ENCODE data around the gene YTHDF1. TPM values are rescaled to one million over a fixed set of nuclear protein-coding genes. Genes with fewer than 3 reads are reported as not detected.
A peak's percentile ranks its signal among the peaks of the same experiment; 100 is the strongest.

YTHDF1 gene
- total RNA-seq, 2 donors from 2014 or later = 64.9 to 73.2 TPM

DNA sequence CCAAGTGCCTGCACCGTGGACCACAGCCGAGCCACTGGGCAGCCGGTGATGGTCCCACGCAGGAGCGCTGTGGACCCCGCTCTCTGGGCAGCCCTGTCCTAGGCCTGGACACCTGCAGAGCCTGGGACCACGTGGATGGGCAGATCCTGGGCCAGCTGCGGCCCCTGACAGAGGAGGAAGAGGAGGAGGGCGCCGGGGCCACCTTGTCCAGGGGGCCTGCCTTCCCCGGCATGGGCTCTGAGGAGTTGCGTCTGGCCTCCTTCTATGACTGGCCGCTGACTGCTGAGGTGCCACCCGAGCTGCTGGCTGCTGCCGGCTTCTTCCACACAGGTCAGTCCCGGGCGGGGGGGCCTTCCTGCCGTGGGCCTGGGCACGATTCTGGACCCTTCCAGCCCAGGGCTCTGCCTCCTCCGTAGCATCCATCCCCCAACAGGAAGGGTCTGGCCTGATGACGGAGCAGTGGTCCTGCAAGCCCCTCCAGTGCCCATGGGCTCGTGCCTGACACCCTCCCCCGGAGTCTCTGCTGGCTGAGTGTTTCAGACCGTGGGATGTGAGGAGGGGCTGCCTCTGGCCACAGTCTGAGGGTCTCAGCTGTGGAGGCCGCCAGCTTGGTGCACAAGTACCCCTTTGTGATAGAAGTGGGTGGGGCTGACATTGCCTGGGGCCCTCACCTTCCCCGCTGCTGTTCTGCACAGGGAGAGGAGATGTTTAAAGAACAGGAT is 20.3 kb upstream of the YTHDF1 start:
- Histone ChIP-seq H3K27me3 (ENCODE audit: control insufficient read depth, insufficient read depth, low read length, poor library complexity, severe bottlenecking) (no peaks in the 10 kb centered on the region), H3K4me3 (ENCODE audit: low read length) (no peak overlapping the region), H3K9me3 (ENCODE audit: control insufficient read depth, low read length) (no peaks in the 10 kb centered on the region), H3K9ac (ENCODE audit: extremely low read depth, low read length, poor library complexity, severe bottlenecking) (no peak overlapping the region), H3K4me1 (ENCODE audit: control insufficient read depth, insufficient read depth, low read length) (no peaks in the 10 kb centered on the region), H3K27ac (ENCODE audit: low read depth, low read length) (peak overlapping the region; percentile 68), H3K36me3 (ENCODE audit: control insufficient read depth, insufficient read depth, low read length) (no peaks in the 10 kb centered on the region)
- Mint-ChIP-seq H3K27ac (no peak overlapping the region), H3K36me3 (ENCODE audit: low read depth) (no peaks in the 10 kb centered on the region), H3K4me3 (no peak overlapping the region), H3K9me3 (no peaks in the 10 kb centered on the region), H3K4me1 (peaks cover 2% of the 10 kb centered on the region), H3K27me3 (ENCODE audit: insufficient read depth) (no peaks in the 10 kb centered on the region)
- no peak for DNase-seq
- WGBS, 2 experiments (ENCODE audit: insufficient coverage in 1 of 2, insufficient read length in 1 of 2) = 89 to 91% methylated on average over 20 to 26 of the region's 26 CpGs
- no peak for TF ChIP-seq CTCF (conservative IDR thresholded peaks at IDR 0.05)

DNA sequence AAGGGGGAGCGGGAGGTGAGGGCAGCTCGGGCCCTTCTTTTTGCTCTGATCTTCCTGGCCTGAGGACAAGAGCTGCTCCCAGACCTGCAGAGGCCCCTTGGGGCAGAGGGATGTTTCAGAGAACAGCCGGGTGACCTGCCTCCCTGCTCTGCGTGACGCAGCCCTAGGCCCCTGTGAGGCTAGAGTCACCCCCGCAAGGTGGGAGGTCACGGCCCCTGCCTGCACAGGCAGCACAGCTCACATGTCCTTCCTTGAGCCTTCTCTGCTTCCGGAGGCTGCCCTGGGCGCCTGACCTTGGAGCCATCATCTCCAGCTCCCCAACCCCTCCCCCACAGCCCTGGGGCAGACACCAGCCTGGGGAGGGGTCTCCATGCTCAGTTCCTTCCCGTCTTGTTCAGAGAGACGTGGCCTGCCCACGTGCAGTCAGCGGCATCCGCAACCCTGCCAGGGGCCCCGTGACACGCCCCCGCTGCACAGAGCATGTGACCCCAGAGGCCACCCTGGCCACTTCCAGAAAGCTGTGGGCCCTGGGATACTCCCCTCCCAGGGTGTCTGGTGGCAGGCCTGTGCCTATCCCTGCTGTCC is 19.6 kb upstream of the YTHDF1 start, which contains the start of gene BIRC7:
Gene BIRC7 (plus strand): TSS at position 507 of the 585 bp plus-strand sequence. CDS start 192 bp downstream, outside the sequence.
- no peak for TF ChIP-seq CTCF (conservative IDR thresholded peaks at IDR 0.05)
- H3K36me3 ChIP-seq (ENCODE audit: control insufficient read depth, insufficient read depth, low read length) = no peaks in the 10 kb centered on the region
- no peak within 1 kb of the TSS for H3K4me3 ChIP-seq (ENCODE audit: low read length)
- no peaks in the 10 kb centered on the region for H3K36me3 Mint-ChIP-seq (ENCODE audit: low read depth)
- H3K9ac ChIP-seq (ENCODE audit: extremely low read depth, low read length, poor library complexity, severe bottlenecking) = no peak within 1 kb of the TSS
- H3K27me3 ChIP-seq (ENCODE audit: control insufficient read depth, insufficient read depth, low read length, poor library complexity, severe bottlenecking) = no peaks in the 10 kb centered on the region
- peak within 1 kb of the TSS; percentile 68 for H3K27ac ChIP-seq (ENCODE audit: low read depth, low read length)
- no peak for DNase-seq
- WGBS, 2 experiments (ENCODE audit: insufficient coverage in 1 of 2, insufficient read length in 1 of 2) = 63 to 78% methylated on average over 7 to 17 of the region's 17 CpGs
- H3K4me1 Mint-ChIP-seq = peaks cover 5% of the 10 kb centered on the region
- H3K4me1 ChIP-seq (ENCODE audit: control insufficient read depth, insufficient read depth, low read length) = no peaks in the 10 kb centered on the region
- no peak within 1 kb of the TSS for H3K4me3 Mint-ChIP-seq
- peak within 1 kb of the TSS; percentile 39 for H3K27ac Mint-ChIP-seq
- no peaks in the 10 kb centered on the region for H3K9me3 ChIP-seq (ENCODE audit: control insufficient read depth, low read length)
- no peaks in the 10 kb centered on the region for H3K9me3 Mint-ChIP-seq
- no peaks in the 10 kb centered on the region for H3K27me3 Mint-ChIP-seq (ENCODE audit: insufficient read depth)

GRCh38 chr20:63234693-63235398 is 18.9 kb upstream of the YTHDF1 start:
- Histone ChIP-seq H3K9me3 (ENCODE audit: control insufficient read depth, low read length) (no peaks in the 10 kb centered on the region), H3K9ac (ENCODE audit: extremely low read depth, low read length, poor library complexity, severe bottlenecking) (no peak overlapping the region), H3K4me1 (ENCODE audit: control insufficient read depth, insufficient read depth, low read length) (no peaks in the 10 kb centered on the region), H3K36me3 (ENCODE audit: control insufficient read depth, insufficient read depth, low read length) (no peaks in the 10 kb centered on the region), H3K4me3 (ENCODE audit: low read length) (no peak overlapping the region), H3K27me3 (ENCODE audit: control insufficient read depth, insufficient read depth, low read length, poor library complexity, severe bottlenecking) (no peaks in the 10 kb centered on the region), H3K27ac (ENCODE audit: low read depth, low read length) (no peak overlapping the region)
- DNase-seq = peak; percentile 92
- Mint-ChIP-seq H3K4me1 (peaks cover 10% of the 10 kb centered on the region), H3K4me3 (no peak overlapping the region), H3K27ac (peak overlapping the region; percentile 39), H3K27me3 (ENCODE audit: insufficient read depth) (no peaks in the 10 kb centered on the region), H3K36me3 (ENCODE audit: low read depth) (no peaks in the 10 kb centered on the region), H3K9me3 (no peaks in the 10 kb centered on the region)
- peak; percentile 70 for TF ChIP-seq CTCF (conservative IDR thresholded peaks at IDR 0.05)
- WGBS, 2 experiments (ENCODE audit: insufficient coverage in 1 of 2, insufficient read length in 1 of 2) = 12 to 21% methylated on average over 3 to 20 of the region's 20 CpGs
